Right lobe of liver (tissue), 4 donors: ENCODE data around the gene NWD2.

Experiments used
- POLR2A ChIP-seq: fragments of 450-650 bp; IDR thresholded peaks from one replicate; pipeline ENCODE4 v1.6.1; 2017; ENCODE audit warnings: antibody characterized with exemption, mild to moderate bottlenecking
- TF ChIP-seq, protein P1 (sequence below), 4 donors: fragments of 200-600 bp in 3 of 4; fragments of 450-650 bp in 1 of 4; IDR thresholded peaks; one replicate each; pipeline versions ENCODE4 v1.5.1 to v1.8.0; 2016 to 2022; ENCODE audit warnings: antibody characterized with exemption in 4 of 4, mild to moderate bottlenecking in 2 of 4
- donor health status: DM: no; HTN: no; CAD: no.
- donor health status: DM: no; HTN: no; CAD: no.
- donor health status: DM: no; HTN: yes; CAD: no.

DNA sequence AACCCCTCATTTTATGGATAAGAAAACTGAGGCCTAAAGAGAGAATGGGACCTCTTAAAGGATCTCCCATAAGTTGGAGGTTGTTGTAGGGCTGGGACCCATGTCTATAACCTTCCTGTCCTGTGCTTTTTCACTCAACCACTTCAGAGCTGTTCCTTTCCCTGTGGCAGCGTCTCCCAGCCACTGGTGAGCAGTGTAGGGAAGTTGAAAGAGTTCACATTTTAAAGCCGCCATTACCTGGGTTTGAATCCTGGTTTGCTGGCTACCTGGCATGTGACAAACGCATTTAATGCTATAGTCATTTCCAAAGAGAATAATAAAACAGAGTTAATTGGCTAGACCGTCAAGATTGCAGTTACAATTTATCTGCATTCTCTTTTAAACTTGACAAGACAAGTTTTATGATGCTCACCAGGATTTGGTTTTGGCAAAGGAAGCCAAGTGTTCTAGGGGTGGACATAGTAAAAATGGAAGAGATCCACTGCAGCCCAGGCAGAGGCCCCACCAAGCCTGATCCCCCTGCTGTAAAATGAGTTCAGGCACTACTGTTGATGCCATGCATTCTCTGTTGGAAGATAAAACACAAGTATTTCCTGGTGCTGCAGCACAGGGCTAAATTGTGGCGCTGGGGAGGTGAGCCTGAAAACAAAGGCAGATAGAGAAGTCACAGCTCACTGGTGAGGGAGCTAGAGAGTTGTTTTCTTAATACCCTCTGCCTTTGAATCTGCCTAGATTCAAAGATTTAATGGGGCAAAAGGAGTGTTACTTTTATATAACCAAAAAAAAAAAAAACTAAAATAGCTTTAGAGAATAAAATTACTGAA, 218.7 kb downstream of the NWD2 start:
- TF ChIP-seq, protein P1, sequence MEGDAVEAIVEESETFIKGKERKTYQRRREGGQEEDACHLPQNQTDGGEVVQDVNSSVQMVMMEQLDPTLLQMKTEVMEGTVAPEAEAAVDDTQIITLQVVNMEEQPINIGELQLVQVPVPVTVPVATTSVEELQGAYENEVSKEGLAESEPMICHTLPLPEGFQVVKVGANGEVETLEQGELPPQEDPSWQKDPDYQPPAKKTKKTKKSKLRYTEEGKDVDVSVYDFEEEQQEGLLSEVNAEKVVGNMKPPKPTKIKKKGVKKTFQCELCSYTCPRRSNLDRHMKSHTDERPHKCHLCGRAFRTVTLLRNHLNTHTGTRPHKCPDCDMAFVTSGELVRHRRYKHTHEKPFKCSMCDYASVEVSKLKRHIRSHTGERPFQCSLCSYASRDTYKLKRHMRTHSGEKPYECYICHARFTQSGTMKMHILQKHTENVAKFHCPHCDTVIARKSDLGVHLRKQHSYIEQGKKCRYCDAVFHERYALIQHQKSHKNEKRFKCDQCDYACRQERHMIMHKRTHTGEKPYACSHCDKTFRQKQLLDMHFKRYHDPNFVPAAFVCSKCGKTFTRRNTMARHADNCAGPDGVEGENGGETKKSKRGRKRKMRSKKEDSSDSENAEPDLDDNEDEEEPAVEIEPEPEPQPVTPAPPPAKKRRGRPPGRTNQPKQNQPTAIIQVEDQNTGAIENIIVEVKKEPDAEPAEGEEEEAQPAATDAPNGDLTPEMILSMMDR (IDR thresholded peaks at IDR 0.05): no peak
- no peak for TF ChIP-seq POLR2A
